ENCODE measurements around the gene CHD3. TPM values are rescaled to one million over a fixed set of nuclear protein-coding genes. Genes with fewer than 3 reads are reported as not detected.

CHD3 gene
- total RNA-seq, 1 donor from 2014 or later: 12.8 TPM

GRCh38 chr17:7878234-7878633 lies 10.4 kb upstream of the CHD3 start:
- no peaks in the 10 kb centered on the region for H3K79me2 ChIP-seq (ENCODE audit: low read depth)
- no peaks in the 10 kb centered on the region for H3K36me3 ChIP-seq
- H3K9me3 ChIP-seq (ENCODE audit: low read depth): no peaks in the 10 kb centered on the region
- no peaks in the 10 kb centered on the region for H3K4me1 Mint-ChIP-seq
- no peak overlapping the region for H3K27ac Mint-ChIP-seq
- no peaks in the 10 kb centered on the region for H3K27me3 Mint-ChIP-seq (ENCODE audit: insufficient read depth, low read depth)
- H3K4me3 Mint-ChIP-seq: no peak overlapping the region
- H3K4me3 ChIP-seq: no peak overlapping the region
- DNase-seq (ENCODE audit: low spot score): no peak
- H3K9me3 Mint-ChIP-seq: no peaks in the 10 kb centered on the region
- H3K27me3 ChIP-seq: no peaks in the 10 kb centered on the region
- peaks cover 1% of the 10 kb centered on the region for H3K4me1 ChIP-seq
- H4K20me1 ChIP-seq (ENCODE audit: low read depth): no peaks in the 10 kb centered on the region
- no peak overlapping the region for H3K27ac ChIP-seq
- no peak overlapping the region for H3K9ac ChIP-seq
- H3K36me3 Mint-ChIP-seq: peaks cover 13% of the 10 kb centered on the region
- H3K4me2 ChIP-seq: no peak overlapping the region
- H2AFZ ChIP-seq (replicated peaks): no peak overlapping the region
- peaks cover 8% of the 10 kb centered on the region for H3F3A ChIP-seq (ENCODE audit: low read depth)
- TF ChIP-seq EZH2phosphoT487 (IDR thresholded peaks at IDR 0.05) (no peak), EZH2 (IDR thresholded peaks at IDR 0.05) (no peak), CTCF (IDR thresholded peaks at IDR 0.05) (no peak)

GRCh38 chr17:7880076-7880868 lies 8.3 kb upstream of the CHD3 start:
- Histone ChIP-seq H3K4me3 (no peak overlapping the region), H3K9me3 (ENCODE audit: low read depth) (no peaks in the 10 kb centered on the region), H3K4me1 (peaks cover 11% of the 10 kb centered on the region), H3K27ac (no peak overlapping the region), H3K27me3 (no peaks in the 10 kb centered on the region), H3K79me2 (ENCODE audit: low read depth) (no peaks in the 10 kb centered on the region), H3K36me3 (no peaks in the 10 kb centered on the region), H3K9ac (no peak overlapping the region), H3F3A (ENCODE audit: low read depth) (peaks cover 18% of the 10 kb centered on the region), H4K20me1 (ENCODE audit: low read depth) (no peaks in the 10 kb centered on the region), H3K4me2 (no peak overlapping the region), H2AFZ (replicated peaks) (no peak overlapping the region)
- Mint-ChIP-seq H3K27ac (no peak overlapping the region), H3K4me3 (no peak overlapping the region), H3K27me3 (ENCODE audit: insufficient read depth, low read depth) (no peaks in the 10 kb centered on the region), H3K9me3 (no peaks in the 10 kb centered on the region), H3K36me3 (peaks cover 6% of the 10 kb centered on the region), H3K4me1 (peaks cover 2% of the 10 kb centered on the region)
- no peak for TF ChIP-seq CTCF (IDR thresholded peaks at IDR 0.05)
- DNase-seq (ENCODE audit: low spot score): no peak

GRCh38 chr17:7881276-7882054 lies 7.1 kb upstream of the CHD3 start:
- Histone ChIP-seq H3K9ac (no peak overlapping the region), H4K20me1 (ENCODE audit: low read depth) (peaks cover 5% of the 10 kb centered on the region), H3K27ac (no peak overlapping the region), H3K4me1 (peaks cover 17% of the 10 kb centered on the region), H3K4me2 (no peak overlapping the region), H3K4me3 (no peak overlapping the region), H3K27me3 (peaks cover 10% of the 10 kb centered on the region), H3K79me2 (ENCODE audit: low read depth) (no peaks in the 10 kb centered on the region), H3K36me3 (no peaks in the 10 kb centered on the region), H3F3A (ENCODE audit: low read depth) (peaks cover 30% of the 10 kb centered on the region), H2AFZ (replicated peaks) (no peak overlapping the region), H3K9me3 (ENCODE audit: low read depth) (no peaks in the 10 kb centered on the region)
- DNase-seq (ENCODE audit: low spot score): no peak
- Mint-ChIP-seq H3K4me1 (peaks cover 2% of the 10 kb centered on the region), H3K9me3 (no peaks in the 10 kb centered on the region), H3K4me3 (no peak overlapping the region), H3K36me3 (no peaks in the 10 kb centered on the region), H3K27me3 (ENCODE audit: insufficient read depth, low read depth) (peaks cover 3% of the 10 kb centered on the region), H3K27ac (no peak overlapping the region)
- TF ChIP-seq EZH2phosphoT487 (IDR thresholded peaks at IDR 0.05): no peak
- no peak for TF ChIP-seq EZH2 (IDR thresholded peaks at IDR 0.05)
- TF ChIP-seq CTCF (IDR thresholded peaks at IDR 0.05): no peak
